HepG2 (cell line): ENCODE measurements around the gene TMEM221. TPM values are rescaled to one million over a fixed set of nuclear protein-coding genes. Genes with fewer than 3 reads are reported as not detected.

ENCODE experiments used
- CHD4 ChIP-seq: fragments of 200-600 bp; sonication (generic); IDR thresholded peaks from 2 replicates; pipeline ENCODE4 v1.7.0; 2017; ENCODE audit warnings: mild to moderate bottlenecking, low read length, borderline replicate concordance
- NONO ChIP-seq, 2 experiments: fragments of 450-650 bp in 1 of 2; sonication (generic) in 1 of 2; formaldehyde crosslinking in 1 of 2; IDR thresholded peaks in 1 of 2; conservative IDR thresholded peaks in 1 of 2; 2 replicates each; pipeline versions ENCODE4 v1.6.1 to v1.8.0; 2017 to 2022; ENCODE audit warnings: mild to moderate bottlenecking in 1 of 2, missing genetic modification reagents in 1 of 2, moderate library complexity in 1 of 2
- PRDM4 ChIP-seq: sonication (generic); formaldehyde crosslinking; IDR thresholded peaks from 2 replicates; pipeline ENCODE4 v1.9.0; 2021; ENCODE audit warnings: missing genetic modification reagents, borderline replicate concordance
- RBFOX2 ChIP-seq: fragments of 200-400 bp; formaldehyde crosslinking; IDR thresholded peaks from 2 replicates; pipeline ENCODE4 v1.6.1; 2017; ENCODE audit warnings: low read depth, mild to moderate bottlenecking, low read length
- ZBTB40 ChIP-seq, 2 experiments: fragments of 450-650 bp in 1 of 2; sonication (generic) in 1 of 2; formaldehyde crosslinking in 1 of 2; IDR thresholded peaks; 2 replicates each; pipeline versions ENCODE4 v1.6.1 to v1.8.0; 2016 to 2022; ENCODE audit warnings: antibody characterized with exemption in 1 of 2, mild to moderate bottlenecking in 1 of 2, missing genetic modification reagents in 1 of 2
- ZNF318 ChIP-seq: sonication (generic); formaldehyde crosslinking; IDR thresholded peaks from 2 replicates; pipeline ENCODE4 v1.4.0; 2020; ENCODE audit warnings: mild to moderate bottlenecking, missing genetic modification reagents
- polyA plus RNA-seq, 8 experiments: library from polyadenylated mRNA; depleted of rRNA in 3 of 8; stranded (reverse) in 7 of 8; unstranded in 1 of 8; fragments of >200 nt; fragmentation: Illumina TruSeq in 4 of 8; extraction: Trizol in 4 of 8; gene quantifications; 2 replicates each; pipeline versions ENCODE4 v1.2.1 to v1.2.3, GENCODE V29; 2011 to 2016; ENCODE audit warnings: low read depth in 4 of 8, missing spikeins in 1 of 8, mixed read lengths in 1 of 8; ENCODE audit not compliant: insufficient read depth in 1 of 8
- total RNA-seq, 5 experiments: library from RNA; depleted of rRNA; stranded (reverse); fragments of >200 nt; fragmentation: Illumina TruSeq; extraction: Trizol; gene quantifications; 2 replicates each; pipeline ENCODE4 v1.2.3, GENCODE V29; 2016; ENCODE audit warnings: low read depth in 1 of 5

Gene TMEM221
- total and polyA plus RNA-seq, 2 of the 13 experiments (the other 11 are each of a cell fraction or from before 2014, with no cell fraction given) = 0.33 to 0.77 TPM

GRCh38 chr19:17420475-17420924 is 28.0 kb downstream of the TMEM221 start (continued):
- TF ChIP-seq ZNF318 (CRISPR knock-in tag) (no peak), CHD4 (no peak), PRDM4 (CRISPR knock-in tag) (no peak), ZBTB40 (IDR thresholded peaks at IDR 0.05) (no peak), ZBTB40 (CRISPR knock-in tag; IDR thresholded peaks at IDR 0.05) (no peak), NONO (IDR thresholded peaks at IDR 0.05) (no peak), NONO (CRISPR knock-in tag; conservative IDR thresholded peaks at IDR 0.05) (no peak), RBFOX2 (no peak)
